GM21423 (cell line): ENCODE measurements around the gene FAM174C.
"Not testable (repeated sequence)": the region's sequence is repeated elsewhere in the genome, so short reads cannot be mapped to it uniquely, and the experiment has no call there.

Experiments
- ATAC-seq: cut with Tn5 transposase; IDR thresholded peaks from one replicate; pipeline ENCODE4 v1.9.1; 2021; ENCODE audit warnings: mild to moderate bottlenecking, moderate library complexity; ENCODE audit not compliant: unreplicated experiment

Gene FAM174C

DNA sequence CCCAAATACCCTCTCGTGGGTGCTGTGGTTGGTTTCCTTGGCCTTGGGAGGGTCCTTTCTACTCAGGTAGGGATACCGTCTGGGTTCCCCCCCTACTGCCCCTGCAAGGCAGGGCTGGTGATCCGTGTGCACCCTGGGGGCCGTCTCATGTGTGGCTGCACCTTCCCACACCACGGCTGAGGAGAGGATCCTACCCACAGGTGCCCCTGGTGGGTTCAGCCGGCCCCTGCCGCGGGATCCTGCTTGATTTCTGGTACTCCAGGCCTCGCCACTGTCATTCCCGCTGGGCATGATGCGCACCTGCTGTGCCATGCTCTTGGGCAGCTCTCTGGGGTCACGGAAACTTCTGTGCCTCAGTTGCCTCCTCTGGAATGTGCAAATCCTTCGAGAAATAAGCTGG, 41.1 kb downstream of the FAM174C start:
- no peak for ATAC-seq

DNA sequence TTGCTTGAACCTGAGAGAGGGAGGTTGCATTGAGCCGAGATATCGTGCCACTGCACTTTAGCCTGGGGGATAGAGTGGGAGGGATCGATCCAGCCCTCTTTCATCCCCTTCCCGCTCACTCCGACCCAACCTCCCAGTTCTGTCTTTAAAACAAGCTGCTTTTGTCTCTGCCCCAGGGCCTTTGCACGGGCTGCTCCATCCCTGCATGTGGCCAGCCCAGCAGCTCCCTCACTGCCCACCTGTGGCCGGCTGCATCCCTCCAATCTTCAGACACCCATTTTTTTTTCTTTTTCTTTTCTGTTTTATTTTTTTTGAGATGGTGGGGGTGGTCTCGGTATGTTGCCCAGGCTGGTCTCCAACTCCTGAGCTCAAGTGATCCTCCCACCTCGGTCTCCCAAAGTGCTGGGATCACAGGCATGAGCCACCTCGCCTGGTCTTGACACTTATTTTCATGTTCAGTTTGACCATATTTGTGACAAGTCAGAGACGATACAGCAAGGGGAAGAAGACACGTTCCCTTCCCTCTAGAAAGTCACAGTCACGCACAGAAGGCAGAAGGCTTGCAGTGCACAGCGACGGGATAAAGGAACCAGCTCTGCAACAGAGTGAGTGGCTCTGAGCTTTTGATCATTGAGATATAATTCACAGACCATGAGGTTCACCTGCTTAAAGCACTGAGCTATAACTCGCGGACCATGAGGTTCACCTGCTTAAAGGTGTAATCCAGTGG, 42.1 kb downstream of the FAM174C start:
- ATAC-seq = no peak

GRCh38 chr19:1318678-1319471, 43.5 kb downstream of the FAM174C start:
- no peak for ATAC-seq

- ATAC-seq = not testable (repeated sequence)
Measured at GRCh38 chr19:1320282-1320650, 44.9 kb downstream of the FAM174C start.

- no peak for ATAC-seq
Measured at GRCh38 chr19:1321539-1321938, 46.2 kb downstream of the FAM174C start.

DNA sequence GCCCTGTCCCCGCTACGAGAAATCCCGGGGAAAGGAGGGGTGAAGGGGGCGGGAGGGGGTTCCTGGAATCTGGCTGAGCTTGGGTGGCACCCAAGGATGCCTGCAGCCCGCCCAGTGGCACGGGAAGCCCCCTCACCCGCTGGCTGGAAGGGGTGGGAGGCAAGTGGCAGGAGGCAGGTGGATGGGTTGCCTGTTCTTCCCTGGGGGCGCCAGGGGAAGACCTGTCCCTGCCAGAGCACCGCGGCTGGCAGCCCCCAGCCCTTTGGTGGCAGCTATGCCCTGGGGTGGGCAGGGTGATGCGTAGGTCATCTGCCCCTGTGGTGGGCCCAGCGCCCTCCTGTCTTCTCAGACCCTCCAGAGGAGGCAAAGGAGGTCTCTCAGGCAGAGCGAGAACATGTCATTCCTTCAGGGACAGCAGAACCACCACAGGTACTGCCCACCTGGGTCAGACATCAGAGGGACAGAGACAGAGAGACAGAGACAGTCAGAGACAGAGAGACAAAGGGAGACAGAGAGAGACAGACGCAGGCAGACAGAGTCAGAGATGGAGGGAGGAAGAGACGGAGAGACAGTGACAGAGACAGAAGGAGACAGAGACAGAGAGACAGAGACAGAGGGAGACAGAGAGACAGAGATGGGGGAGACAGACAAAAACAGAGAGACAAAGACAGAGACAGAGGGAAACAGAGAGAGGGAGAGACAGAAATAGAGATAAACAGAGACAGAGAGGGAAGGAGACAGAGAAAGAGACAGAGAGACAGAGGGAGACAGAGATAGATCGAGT, 47.1 kb downstream of the FAM174C start:
- ATAC-seq = no peak

- no peak for ATAC-seq
Measured at GRCh38 chr19:1324249-1324805, 49.0 kb downstream of the FAM174C start.

- no peak for ATAC-seq
Measured at GRCh38 chr19:1324806-1325567, 49.7 kb downstream of the FAM174C start.

- ATAC-seq = no peak
Measured at GRCh38 chr19:1325568-1326294, 50.4 kb downstream of the FAM174C start.

- no peak for ATAC-seq
Measured at GRCh38 chr19:1327125-1327524, 51.8 kb downstream of the FAM174C start.
